Stimulated activated CD8-positive, alpha-beta memory T cell treated with anti-CD3 and anti-CD28 coated beads, Interleukin-7, amount 100 ng/mL, for 4 hours (primary cell): ENCODE data around the gene ITIH5.

ENCODE experiments used
- DNase-seq, 2 donors: peaks; one replicate each; pipeline ENCODE4 v3.0.0-alpha.2; 2020; ENCODE audit warnings: low read depth in 2 of 2

Gene ITIH5

DNA sequence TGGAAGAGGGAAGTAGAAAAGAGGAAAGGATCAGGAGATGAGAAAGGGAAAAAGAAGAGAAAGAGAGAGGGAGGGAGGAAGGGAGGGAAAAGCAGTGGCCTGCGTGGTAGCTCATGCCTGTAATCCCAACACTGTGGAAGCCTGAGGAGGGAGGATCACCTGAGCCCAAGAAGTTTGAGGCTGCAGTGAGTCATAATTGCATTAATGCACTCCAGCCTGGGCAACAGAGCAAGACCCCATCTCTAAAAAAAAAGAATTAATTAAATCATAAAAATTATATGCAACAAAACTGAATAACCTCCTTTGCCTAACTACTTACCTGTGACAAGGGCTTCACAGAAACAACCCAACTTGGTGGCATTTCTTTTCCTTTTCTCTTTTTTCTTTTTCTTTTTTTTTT, 148.1 kb downstream of the ITIH5 start:
- no peak for DNase-seq

DNA sequence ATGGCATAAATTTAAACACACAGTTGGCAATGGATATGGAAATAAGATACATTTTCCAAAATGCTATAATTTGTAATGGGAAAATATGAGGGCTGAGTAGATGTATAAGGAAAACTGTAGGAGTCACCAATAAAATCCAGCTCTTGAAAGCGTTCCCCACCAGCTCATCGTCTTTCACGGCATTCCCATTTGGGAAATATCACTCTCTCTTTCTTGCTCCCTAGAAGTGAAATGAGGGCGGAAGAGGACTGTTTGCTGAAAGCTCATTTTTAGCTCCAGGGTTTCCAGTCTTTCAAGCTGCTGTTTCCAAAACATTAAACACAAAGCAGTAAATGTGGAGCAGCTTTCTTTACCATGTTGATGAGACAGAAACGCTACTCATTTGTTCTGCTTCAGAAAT, 151.3 kb downstream of the ITIH5 start:
- no peak for DNase-seq

DNA sequence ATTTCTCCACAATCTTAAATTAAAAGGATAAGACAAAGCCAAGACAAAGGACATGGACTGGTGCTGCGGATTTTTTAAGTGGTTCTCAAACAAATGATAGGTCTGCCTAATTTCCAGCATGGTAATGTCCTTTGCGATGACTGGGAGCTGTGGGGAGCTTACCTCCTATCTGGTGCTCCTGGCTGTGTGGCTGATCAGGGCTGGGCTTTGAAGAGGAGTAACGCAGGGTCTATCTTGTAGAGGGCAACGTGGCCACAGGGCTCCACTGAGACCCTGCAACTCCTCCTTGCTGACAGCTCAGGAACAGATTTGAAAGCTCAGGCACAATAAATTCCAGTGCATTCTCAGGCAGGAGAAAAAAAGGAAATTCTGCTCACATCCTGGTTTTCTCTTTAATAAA, 152.8 kb downstream of the ITIH5 start:
- DNase-seq: no peak

DNA sequence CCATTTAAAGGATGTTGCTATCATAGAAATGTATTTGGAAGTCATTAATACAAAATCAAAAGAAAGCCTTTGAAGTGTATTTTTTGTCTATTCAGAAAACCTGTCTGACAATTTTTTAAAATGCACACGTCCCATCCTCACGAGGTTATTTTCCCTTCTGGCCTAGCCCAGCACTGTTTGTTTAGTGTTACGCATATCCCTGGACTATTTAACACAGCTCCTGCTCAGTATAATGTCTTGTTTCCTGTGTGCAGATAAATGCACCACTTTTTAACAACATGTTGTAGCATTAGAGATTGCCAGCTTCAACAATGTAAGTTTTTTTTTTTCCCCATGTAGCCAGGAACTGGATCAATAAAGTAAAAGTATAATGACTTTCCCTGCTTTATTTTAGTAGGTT, 153.3 kb downstream of the ITIH5 start:
- no peak for DNase-seq

DNA sequence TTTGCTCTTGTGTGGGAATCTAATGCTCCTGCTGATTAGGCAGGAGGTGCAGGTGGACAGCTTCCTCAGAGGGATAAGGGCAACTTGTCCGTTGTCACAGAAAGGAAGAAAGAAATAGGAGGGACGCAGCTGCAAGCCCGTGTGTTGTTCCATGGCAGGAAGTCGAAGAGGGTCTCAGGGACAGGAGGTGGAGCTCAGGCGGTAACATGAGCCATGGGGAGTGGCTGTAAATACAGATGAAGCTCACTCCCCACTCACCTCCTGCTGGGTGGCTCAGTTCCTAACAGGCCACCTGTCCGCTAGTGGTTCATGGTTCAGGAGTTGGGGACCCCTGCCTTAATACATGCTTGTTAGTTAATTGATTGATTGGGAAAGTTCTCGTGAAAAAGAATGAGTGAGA, 154.3 kb downstream of the ITIH5 start:
- DNase-seq: no peak

DNA sequence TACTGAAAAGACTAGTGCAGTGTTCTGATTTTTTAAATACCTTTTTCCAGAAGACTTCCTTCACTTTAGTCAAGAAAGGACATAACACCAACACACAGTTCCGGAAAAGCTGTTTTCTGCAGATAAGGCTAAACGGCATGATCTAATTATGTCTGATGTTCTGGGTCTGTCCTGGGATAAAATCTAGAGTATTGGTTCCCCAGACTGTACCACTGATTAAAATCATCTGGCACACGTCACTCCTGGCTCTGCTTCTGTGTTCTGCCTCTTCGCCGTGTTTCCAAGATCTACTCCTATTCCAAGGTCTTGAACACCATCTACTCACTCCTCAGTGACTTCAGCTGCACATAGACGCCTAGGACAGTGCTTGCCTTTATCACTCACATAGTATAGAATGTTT, 155.2 kb downstream of the ITIH5 start:
- no peak for DNase-seq
